HL-60 (cell line): ENCODE results near the gene DMBT1.

Source experiments
- DNase-seq, 2 experiments: peaks; one replicate each; pipeline ENCODE4 v3.0.0-alpha.2; 2010 to 2020; ENCODE audit warnings: low read depth in 1 of 2, low spot score in 1 of 2
- H3K27ac ChIP-seq: fragments of 250-450 bp; sonication (Bioruptor Pico); replicated peaks from 2 replicates; pipeline ENCODE4 v1.5.1; 2020; ENCODE audit warnings: mild to moderate bottlenecking, moderate library complexity
- H3K27me3 ChIP-seq: fragments of 250-450 bp; sonication (Bioruptor Pico); 2 replicates; pipeline ENCODE4 v1.5.1; 2021; ENCODE audit warnings: mild to moderate bottlenecking, moderate library complexity; ENCODE audit not compliant: insufficient read depth, poor library complexity, severe bottlenecking
- H3K4me3 ChIP-seq: replicated peaks from 2 replicates; pipeline ENCODE4 v1.5.1; 2011; ENCODE audit warnings: mild to moderate bottlenecking, control low read depth, low read length; ENCODE audit not compliant: insufficient read depth
- GABPA ChIP-seq: IDR thresholded peaks from 2 replicates; pipeline ENCODE4 v1.6.1; 2012; ENCODE audit warnings: low read depth
- POLR2AphosphoS5 ChIP-seq: IDR thresholded peaks from 2 replicates; pipeline ENCODE4 v1.6.1; 2012; ENCODE audit warnings: low read depth
- SPI1 ChIP-seq: IDR thresholded peaks from 2 replicates; pipeline ENCODE4 v1.6.1; 2012; ENCODE audit warnings: low read depth, mild to moderate bottlenecking, borderline replicate concordance
- TF ChIP-seq, protein P1 (sequence below): IDR thresholded peaks from 2 replicates; pipeline ENCODE4 v1.6.1; 2012; ENCODE audit warnings: low read depth; ENCODE audit not compliant: insufficient replicate concordance
- TF ChIP-seq, protein P2 (sequence below): IDR thresholded peaks from one replicate; pipeline ENCODE4 v1.5.1; 2011; ENCODE audit warnings: low read length, control low read depth, inconsistent platforms; ENCODE audit not compliant: insufficient read depth

The DMBT1 gene

DNA sequence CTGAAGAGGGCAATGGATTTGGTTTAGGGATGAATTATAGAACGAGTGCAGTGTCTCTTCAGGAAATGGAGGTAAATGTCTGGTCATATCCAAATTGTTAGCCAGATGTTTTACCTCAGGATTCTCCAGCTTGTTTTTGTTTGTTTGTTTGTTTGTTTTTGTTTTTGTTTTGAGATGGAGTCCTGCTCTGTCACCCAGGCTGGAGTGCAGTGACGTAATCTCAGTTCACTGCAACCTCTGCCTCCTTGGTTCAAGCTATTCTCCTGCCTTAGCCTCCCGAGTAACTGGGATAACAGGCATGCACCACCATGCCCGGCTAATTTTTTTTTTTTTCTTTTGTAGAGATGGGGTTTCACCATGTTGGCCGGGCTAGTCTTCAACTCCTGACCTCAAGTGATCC is 132.2 kb downstream of the DMBT1 start:
- no peak for DNase-seq
- Histone ChIP-seq H3K4me3 (no peak overlapping the region), H3K27ac (no peak overlapping the region), H3K27me3 (no peaks in the 10 kb centered on the region)
- TF ChIP-seq, protein P1, sequence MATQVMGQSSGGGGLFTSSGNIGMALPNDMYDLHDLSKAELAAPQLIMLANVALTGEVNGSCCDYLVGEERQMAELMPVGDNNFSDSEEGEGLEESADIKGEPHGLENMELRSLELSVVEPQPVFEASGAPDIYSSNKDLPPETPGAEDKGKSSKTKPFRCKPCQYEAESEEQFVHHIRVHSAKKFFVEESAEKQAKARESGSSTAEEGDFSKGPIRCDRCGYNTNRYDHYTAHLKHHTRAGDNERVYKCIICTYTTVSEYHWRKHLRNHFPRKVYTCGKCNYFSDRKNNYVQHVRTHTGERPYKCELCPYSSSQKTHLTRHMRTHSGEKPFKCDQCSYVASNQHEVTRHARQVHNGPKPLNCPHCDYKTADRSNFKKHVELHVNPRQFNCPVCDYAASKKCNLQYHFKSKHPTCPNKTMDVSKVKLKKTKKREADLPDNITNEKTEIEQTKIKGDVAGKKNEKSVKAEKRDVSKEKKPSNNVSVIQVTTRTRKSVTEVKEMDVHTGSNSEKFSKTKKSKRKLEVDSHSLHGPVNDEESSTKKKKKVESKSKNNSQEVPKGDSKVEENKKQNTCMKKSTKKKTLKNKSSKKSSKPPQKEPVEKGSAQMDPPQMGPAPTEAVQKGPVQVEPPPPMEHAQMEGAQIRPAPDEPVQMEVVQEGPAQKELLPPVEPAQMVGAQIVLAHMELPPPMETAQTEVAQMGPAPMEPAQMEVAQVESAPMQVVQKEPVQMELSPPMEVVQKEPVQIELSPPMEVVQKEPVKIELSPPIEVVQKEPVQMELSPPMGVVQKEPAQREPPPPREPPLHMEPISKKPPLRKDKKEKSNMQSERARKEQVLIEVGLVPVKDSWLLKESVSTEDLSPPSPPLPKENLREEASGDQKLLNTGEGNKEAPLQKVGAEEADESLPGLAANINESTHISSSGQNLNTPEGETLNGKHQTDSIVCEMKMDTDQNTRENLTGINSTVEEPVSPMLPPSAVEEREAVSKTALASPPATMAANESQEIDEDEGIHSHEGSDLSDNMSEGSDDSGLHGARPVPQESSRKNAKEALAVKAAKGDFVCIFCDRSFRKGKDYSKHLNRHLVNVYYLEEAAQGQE: no peak
- TF ChIP-seq, protein P2, sequence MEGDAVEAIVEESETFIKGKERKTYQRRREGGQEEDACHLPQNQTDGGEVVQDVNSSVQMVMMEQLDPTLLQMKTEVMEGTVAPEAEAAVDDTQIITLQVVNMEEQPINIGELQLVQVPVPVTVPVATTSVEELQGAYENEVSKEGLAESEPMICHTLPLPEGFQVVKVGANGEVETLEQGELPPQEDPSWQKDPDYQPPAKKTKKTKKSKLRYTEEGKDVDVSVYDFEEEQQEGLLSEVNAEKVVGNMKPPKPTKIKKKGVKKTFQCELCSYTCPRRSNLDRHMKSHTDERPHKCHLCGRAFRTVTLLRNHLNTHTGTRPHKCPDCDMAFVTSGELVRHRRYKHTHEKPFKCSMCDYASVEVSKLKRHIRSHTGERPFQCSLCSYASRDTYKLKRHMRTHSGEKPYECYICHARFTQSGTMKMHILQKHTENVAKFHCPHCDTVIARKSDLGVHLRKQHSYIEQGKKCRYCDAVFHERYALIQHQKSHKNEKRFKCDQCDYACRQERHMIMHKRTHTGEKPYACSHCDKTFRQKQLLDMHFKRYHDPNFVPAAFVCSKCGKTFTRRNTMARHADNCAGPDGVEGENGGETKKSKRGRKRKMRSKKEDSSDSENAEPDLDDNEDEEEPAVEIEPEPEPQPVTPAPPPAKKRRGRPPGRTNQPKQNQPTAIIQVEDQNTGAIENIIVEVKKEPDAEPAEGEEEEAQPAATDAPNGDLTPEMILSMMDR: no peak
- no peak for TF ChIP-seq SPI1
- no peak for TF ChIP-seq GABPA
- no peak for TF ChIP-seq POLR2AphosphoS5
